Heart left ventricle (tissue), 16 donors: ENCODE measurements around the gene LRRC58. TPM values are rescaled to one million over a fixed set of nuclear protein-coding genes. Genes with fewer than 3 reads are reported as not detected.

Experiments used
- ATAC-seq, 4 donors: fragments of 200-7000 bp; cut with Tn5 transposase; one replicate each; pipeline ENCODE4 v1.9.1; 2020 to 2022; ENCODE audit warnings: moderate library complexity in 4 of 4, mild to moderate bottlenecking in 3 of 4, moderate number of reproducible peaks in 1 of 4
- DNase-seq, 5 donors: peaks; one replicate each; pipeline ENCODE4 v3.0.0-alpha.2; 2020
- H3K27ac ChIP-seq, 12 donors: fragments of 200-600 bp; sonication (generic) in 4 of 12; one replicate each; pipeline versions ENCODE4 v1.5.0 to v1.8.0; 2016 to 2022; ENCODE audit warnings: mild to moderate bottlenecking in 2 of 12
- H3K27me3 ChIP-seq, 9 donors: fragments of 200-600 bp; sonication (generic) in 2 of 9; one replicate each; pipeline versions ENCODE4 v1.5.1 to v1.8.0; 2016 to 2022; ENCODE audit warnings: mild to moderate bottlenecking in 3 of 9
- H3K36me3 ChIP-seq, 9 donors: fragments of 200-600 bp; sonication (generic) in 2 of 9; one replicate each; pipeline versions ENCODE4 v1.5.0 to v1.8.0; 2018 to 2022; ENCODE audit warnings: mild to moderate bottlenecking in 2 of 9
- H3K4me1 ChIP-seq, 12 donors: fragments of 200-600 bp; sonication (generic) in 4 of 12; one replicate each; pipeline versions ENCODE4 v1.5.0 to v1.8.0; 2016 to 2022; ENCODE audit warnings: mild to moderate bottlenecking in 3 of 12
- H3K4me3 ChIP-seq, 12 donors: fragments of 200-600 bp; sonication (generic) in 4 of 12; one replicate each; pipeline versions ENCODE4 v1.5.0 to v1.8.0; 2017 to 2022; ENCODE audit warnings: mild to moderate bottlenecking in 9 of 12, moderate library complexity in 4 of 12
- H3K9me3 ChIP-seq, 12 donors: fragments of 200-600 bp; sonication (generic) in 4 of 12; one replicate each; pipeline versions ENCODE4 v1.5.0 to v1.8.0; 2016 to 2022; ENCODE audit warnings: mild to moderate bottlenecking in 1 of 12
- CTCF ChIP-seq, 12 donors: fragments of 200-600 bp; sonication (generic) in 4 of 12; IDR thresholded peaks; one replicate each; pipeline versions ENCODE4 v1.5.0 to v1.8.0; 2018 to 2022; ENCODE audit warnings: antibody characterized with exemption in 12 of 12, mild to moderate bottlenecking in 5 of 12
- POLR2A ChIP-seq, 2 donors: fragments of 450-650 bp; IDR thresholded peaks; one replicate each; pipeline ENCODE4 v1.6.1; 2017; ENCODE audit warnings: antibody characterized with exemption in 2 of 2, mild to moderate bottlenecking in 2 of 2, moderate library complexity in 2 of 2
- WGBS, 4 donors: extraction: QIAGEN DNeasy Blood & Tissue Kit in 2 of 4; methylation state at CpG; one replicate each; pipeline versions ENCODE4 v1.1.5 to v1.1.7; 2013 to 2018; 5-methylcytosine and 5-hydroxymethylcytosine counted together
- intact Hi-C, 10 donors: fragments of 100-400 bp; cut with DNase I; formaldehyde crosslinking; loops; one replicate each; pipeline versions ENCODE4 v1.11.1 to v1.14.2; 2022
- polyA plus RNA-seq, 2 donors: library from polyadenylated mRNA; stranded (reverse); fragments of 200-250 nt; gene quantifications; one replicate each; pipeline ENCODE4 v1.2.3, GENCODE V29; 2013
- total RNA-seq, 9 donors: library from RNA; depleted of rRNA in 2 of 9; stranded (reverse); fragments of >200 nt in 2 of 9; fragmentation: NEBNext Ultra II Directional in 3 of 9; extraction: Animal tissue kit (Norgen Biotek cat#: 25700) in 3 of 9; gene quantifications; one replicate each; pipeline versions ENCODE4 v1.1.0 to v1.2.4, GENCODE V29; 2016 to 2023
- donor health status: ischemic (EF 13 %, LVEDD 7.1; RV severe dilation, severe dysfunction).
- donor health status: healthy with polysubstance abuse.
- donor health status: DM: no; HTN: yes; CAD: no.
- donor health status: DM: no; HTN: no; CAD: no.
- donor health status: ischemic (EF 25% LVEDD 6.9; RV normal size, moderate dysfunction).
- donor health status: ischemic (EF 25% LVEDD 5.7; RV mildly dilated, moderate dysfunction).
- donor health status: healthy.
- donor health status: DM: yes; HTN: yes; CAD: no.
- donor health status: ischemic (EF 35%, LVEDD 5.7; RV mildly dilated, moderate dysfunction).
- donor health status: nonischemic (EF 11% LVEDD 7.7; RV severe dilation, severe dysfunction).
- donor health status: DM: yes; HTN: yes; CAD: no.
- donor health status: PGD.
- donor health status: ischemic (EF 29% LVEDD 5.4; RV normal size, mild dysfunction).
- donor health status: nonischemic (EF 23%, LVEDD 6.1; RV moderate dilation, normal function).

Gene LRRC58
- total and polyA plus RNA-seq, 11 donors: 2.3 to 17.9 (median 9.1) TPM

- DNase-seq (no peak), ATAC-seq (no peak)
- no peak overlapping the region for H3K4me3 ChIP-seq
- no peak overlapping the region for H3K27ac ChIP-seq
- H3K9me3 ChIP-seq: peaks cover 0 to 14% (median 3%) of the 10 kb centered on the region in 12 donors
- TF ChIP-seq POLR2A (IDR thresholded peaks at IDR 0.05): no peak
- TF ChIP-seq CTCF (IDR thresholded peaks at IDR 0.05): no peak
- peaks cover 0 to 14% (median 0%) of the 10 kb centered on the region in 9 donors for H3K36me3 ChIP-seq
- H3K27me3 ChIP-seq: no peaks in the 10 kb centered on the region
- intact Hi-C loops: loop anchor here in 3 of 10 donors (10.0 kb wide), 3 partner anchors 70 to 210 kb away; no protein-coding TSS in a partner anchor
- 40 to 61% (median 54%) methylated on average over 1 of the region's 1 CpG for WGBS, 4 donors
- H3K4me1 ChIP-seq: peaks cover 0 to 31% (median 10%) of the 10 kb centered on the region in 12 donors
These were observed 4.8 kb downstream of the LRRC58 start for GRCh38 chr3:120344349-120344748.

GRCh38 chr3:120341658-120342346 lies 7.4 kb downstream of the LRRC58 start:
- intact Hi-C loops: loop anchor here in 3 of 10 donors (10.0 kb wide), 3 partner anchors 73 to 213 kb away; no protein-coding TSS in a partner anchor
- H3K36me3 ChIP-seq: peaks cover 0 to 16% (median 0%) of the 10 kb centered on the region in 9 donors
- no peak overlapping the region for H3K27ac ChIP-seq
- H3K9me3 ChIP-seq: peaks cover 0 to 20% (median 3%) of the 10 kb centered on the region in 12 donors
- no peak for ATAC-seq
- WGBS, 4 donors: 83 to 100% (median 92%) methylated on average over 2 to 8 of the region's 8 CpGs
- H3K4me1 ChIP-seq: peaks cover 0 to 21% (median under 1%) of the 10 kb centered on the region in 12 donors
- no peak for DNase-seq
- H3K4me3 ChIP-seq: no peak overlapping the region
- no peaks in the 10 kb centered on the region for H3K27me3 ChIP-seq
- TF ChIP-seq CTCF (IDR thresholded peaks at IDR 0.05): no peak

GRCh38 chr3:120339362-120339761 lies 9.8 kb downstream of the LRRC58 start:
- WGBS, 4 donors: 97 to 99% (median 97%) methylated on average over 3 of the region's 3 CpGs
- H3K27ac ChIP-seq: no peak overlapping the region
- no peak for DNase-seq
- peaks cover 0 to 29% (median 9%) of the 10 kb centered on the region in 9 donors for H3K36me3 ChIP-seq
- ATAC-seq: no peak
- H3K4me1 ChIP-seq: peaks cover 0 to 7% (median 0%) of the 10 kb centered on the region in 12 donors
- peaks cover 0 to 20% (median 3%) of the 10 kb centered on the region in 12 donors for H3K9me3 ChIP-seq
- H3K27me3 ChIP-seq: no peaks in the 10 kb centered on the region
- no peak for TF ChIP-seq POLR2A (IDR thresholded peaks at IDR 0.05)
- intact Hi-C loops: no loop called here
- H3K4me3 ChIP-seq: no peak overlapping the region

- intact Hi-C loops: no loop called here
These were observed 10.6 kb downstream of the LRRC58 start for GRCh38 chr3:120338517-120338916.

More at GRCh38 chr3:120338517-120338916, 10.6 kb downstream of the LRRC58 start:
- TF ChIP-seq CTCF (IDR thresholded peaks at IDR 0.05): no peak
- no peak for TF ChIP-seq POLR2A (IDR thresholded peaks at IDR 0.05)
- ATAC-seq: no peak
- no peak overlapping the region for H3K27ac ChIP-seq
- H3K4me1 ChIP-seq: peaks cover 0 to 6% (median 0%) of the 10 kb centered on the region in 12 donors
- H3K27me3 ChIP-seq: no peaks in the 10 kb centered on the region
- no peak overlapping the region for H3K4me3 ChIP-seq
- 95 to 100% (median 97%) methylated on average over 1 of the region's 1 CpG for WGBS, 4 donors
- DNase-seq: no peak
- peaks cover 0 to 20% (median 3%) of the 10 kb centered on the region in 12 donors for H3K9me3 ChIP-seq
- H3K36me3 ChIP-seq: peaks cover 0 to 34% (median 18%) of the 10 kb centered on the region in 9 donors
